Stomach (tissue), 4 donors: ENCODE results near the gene TSHZ2.

ENCODE experiments used
- POLR2AphosphoS5 ChIP-seq, 3 donors: sonication (generic); formaldehyde crosslinking; IDR thresholded peaks; one replicate each; pipeline ENCODE4 v1.6.1; 2016; ENCODE audit warnings: antibody characterized with exemption in 3 of 3
- TF ChIP-seq, protein P1 (sequence below), 7 experiments: fragments of 450-650 bp in 4 of 7; fragments of 200-600 bp in 3 of 7; sonication (generic) in 3 of 7; IDR thresholded peaks; one replicate each; pipeline ENCODE4 v1.5.1; 2016 to 2019; ENCODE audit warnings: antibody characterized with exemption in 7 of 7, control low read depth in 2 of 7, mild to moderate bottlenecking in 1 of 7

DNA sequence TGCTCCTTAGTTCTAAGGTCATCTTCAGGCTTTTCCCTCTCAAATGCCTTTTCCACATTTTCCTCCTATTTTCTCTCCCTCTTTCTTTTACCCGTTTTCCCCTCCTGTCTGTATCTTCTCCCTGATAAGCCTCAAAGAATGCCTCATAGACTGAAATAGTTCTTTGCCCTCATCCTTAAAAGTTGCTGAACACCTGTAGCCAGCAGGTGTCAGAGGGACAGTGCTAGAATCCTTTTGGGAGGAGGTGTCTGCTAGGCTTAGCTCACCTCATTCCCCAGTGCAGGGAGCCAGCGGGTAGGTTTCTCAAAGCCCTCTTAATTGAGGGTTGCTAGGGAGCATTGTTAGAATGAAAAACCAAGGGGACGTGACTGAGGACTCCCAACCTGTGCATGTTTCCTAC, 204.0 kb downstream of the TSHZ2 start:
- TF ChIP-seq, protein P1, sequence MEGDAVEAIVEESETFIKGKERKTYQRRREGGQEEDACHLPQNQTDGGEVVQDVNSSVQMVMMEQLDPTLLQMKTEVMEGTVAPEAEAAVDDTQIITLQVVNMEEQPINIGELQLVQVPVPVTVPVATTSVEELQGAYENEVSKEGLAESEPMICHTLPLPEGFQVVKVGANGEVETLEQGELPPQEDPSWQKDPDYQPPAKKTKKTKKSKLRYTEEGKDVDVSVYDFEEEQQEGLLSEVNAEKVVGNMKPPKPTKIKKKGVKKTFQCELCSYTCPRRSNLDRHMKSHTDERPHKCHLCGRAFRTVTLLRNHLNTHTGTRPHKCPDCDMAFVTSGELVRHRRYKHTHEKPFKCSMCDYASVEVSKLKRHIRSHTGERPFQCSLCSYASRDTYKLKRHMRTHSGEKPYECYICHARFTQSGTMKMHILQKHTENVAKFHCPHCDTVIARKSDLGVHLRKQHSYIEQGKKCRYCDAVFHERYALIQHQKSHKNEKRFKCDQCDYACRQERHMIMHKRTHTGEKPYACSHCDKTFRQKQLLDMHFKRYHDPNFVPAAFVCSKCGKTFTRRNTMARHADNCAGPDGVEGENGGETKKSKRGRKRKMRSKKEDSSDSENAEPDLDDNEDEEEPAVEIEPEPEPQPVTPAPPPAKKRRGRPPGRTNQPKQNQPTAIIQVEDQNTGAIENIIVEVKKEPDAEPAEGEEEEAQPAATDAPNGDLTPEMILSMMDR (IDR thresholded peaks at IDR 0.05): no peak
- TF ChIP-seq POLR2AphosphoS5 (IDR thresholded peaks at IDR 0.05): no peak
